Activated CD8-positive, alpha-beta memory T cell treated with anti-CD3 and anti-CD28 coated beads for 1 hour (primary cell): ENCODE results near the gene ID3.

Experiments
- DNase-seq, 2 donors: peaks; one replicate each; pipeline ENCODE4 v3.0.0-alpha.2; 2020; ENCODE audit warnings: low read depth in 1 of 2; ENCODE audit errors: extremely low read depth in 1 of 2

The ID3 gene, protein sequence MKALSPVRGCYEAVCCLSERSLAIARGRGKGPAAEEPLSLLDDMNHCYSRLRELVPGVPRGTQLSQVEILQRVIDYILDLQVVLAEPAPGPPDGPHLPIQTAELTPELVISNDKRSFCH

DNA sequence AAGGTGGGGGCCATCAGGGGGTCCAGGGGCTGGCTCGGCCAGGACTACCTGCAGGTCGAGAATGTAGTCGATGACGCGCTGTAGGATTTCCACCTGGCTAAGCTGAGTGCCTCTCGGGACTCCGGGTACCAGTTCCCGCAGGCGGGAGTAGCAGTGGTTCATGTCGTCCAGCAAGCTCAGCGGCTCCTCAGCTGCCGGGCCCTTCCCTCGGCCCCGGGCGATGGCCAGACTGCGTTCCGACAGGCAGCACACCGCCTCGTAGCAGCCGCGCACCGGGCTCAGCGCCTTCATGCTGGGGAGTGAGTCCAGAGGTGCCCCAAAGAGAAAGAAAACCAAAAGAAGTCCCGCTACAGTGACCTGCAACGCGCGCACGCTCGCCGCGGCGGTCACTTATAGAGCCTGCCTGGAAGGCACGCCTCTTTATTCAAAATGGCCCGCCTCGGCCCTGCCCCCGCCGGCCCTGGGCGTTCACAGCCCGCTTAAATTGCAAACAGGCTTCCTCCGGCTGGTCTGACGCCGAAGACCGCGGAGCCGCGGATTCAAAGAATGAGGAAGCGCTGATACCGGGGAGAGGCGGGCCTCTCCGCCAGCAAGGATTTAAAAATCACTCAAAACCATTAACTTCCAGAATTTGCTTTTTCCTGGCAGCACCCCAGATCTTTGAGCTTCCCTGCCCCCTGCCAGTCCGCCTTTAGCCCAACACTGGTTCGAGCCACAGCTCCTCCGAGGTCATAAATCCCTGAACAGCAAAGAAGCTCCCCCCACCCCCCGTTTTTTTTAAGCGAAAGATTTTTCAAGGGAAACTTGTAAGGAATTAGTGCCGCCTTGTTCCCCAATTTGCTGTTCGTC lies at the start of gene ID3:
Gene ID3 (minus strand): TSS at position 366 of the 849 bp plus-strand sequence. CDS start 75 bp downstream, at position 291.
- peak; percentile 77 to 85 for DNase-seq

DNA sequence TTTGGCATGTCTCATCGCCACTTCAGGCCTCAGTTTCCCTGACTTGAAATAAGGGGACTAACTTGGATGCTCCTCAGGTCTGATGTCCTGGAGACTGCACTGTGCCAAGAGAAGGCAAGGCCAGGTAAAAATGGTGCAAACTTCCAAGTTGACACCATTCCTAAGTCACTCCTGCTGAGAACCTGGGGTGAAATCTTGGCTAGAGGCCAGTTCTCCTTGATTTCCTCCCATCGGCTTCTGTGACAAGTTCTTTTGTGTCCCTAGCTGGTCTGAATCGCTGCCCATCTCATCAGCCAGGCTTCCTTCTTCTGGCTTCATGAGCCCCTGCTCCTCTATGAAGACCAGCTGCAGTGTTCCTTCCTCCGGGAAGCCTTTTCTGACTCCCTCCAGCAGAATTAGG lies 48.6 kb upstream of the ID3 start:
- no peak for DNase-seq

DNA sequence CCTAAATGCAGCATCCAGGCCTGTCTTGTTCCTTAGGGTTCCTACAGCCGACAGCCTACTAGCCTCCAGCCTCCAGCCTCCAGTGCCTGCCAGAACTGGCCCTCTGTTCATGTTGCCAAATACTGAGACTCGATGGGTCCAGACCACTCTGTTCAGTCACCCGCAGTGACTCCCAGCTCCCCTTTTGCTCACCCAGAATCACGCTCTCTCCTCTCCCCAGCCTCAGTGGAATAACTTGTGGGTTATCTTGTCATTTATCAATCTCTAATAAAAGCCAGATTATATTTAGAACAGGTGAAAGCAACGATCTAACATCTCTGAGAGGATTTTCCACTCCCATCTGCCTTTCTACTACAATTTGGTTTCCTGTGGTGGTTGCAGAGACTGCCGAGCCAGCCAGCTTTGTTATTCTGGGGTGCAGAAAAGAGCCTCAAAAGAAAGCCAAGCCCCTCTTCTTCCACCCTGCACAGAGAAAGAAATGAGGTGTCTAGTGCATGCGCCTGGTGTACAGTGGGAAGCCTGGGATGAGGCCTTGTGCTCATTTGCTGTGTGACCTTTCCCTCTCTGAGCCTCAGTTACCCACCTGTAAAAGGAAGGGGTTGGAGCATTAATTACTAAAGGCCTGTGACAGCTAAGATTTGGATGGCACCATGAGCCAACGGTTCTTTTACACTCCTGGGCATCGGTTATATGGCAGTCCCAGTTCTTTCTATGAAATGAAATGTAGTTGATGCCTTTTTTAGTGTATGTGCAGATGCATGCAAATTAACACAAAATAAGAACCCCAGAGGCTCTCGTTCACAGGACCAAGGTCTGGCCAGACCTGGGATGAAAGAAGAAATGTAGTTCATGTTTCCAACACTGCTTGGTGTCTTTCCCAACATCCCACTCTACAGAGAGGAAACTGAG lies 42.9 kb upstream of the ID3 start:
- DNase-seq: no peak

DNA sequence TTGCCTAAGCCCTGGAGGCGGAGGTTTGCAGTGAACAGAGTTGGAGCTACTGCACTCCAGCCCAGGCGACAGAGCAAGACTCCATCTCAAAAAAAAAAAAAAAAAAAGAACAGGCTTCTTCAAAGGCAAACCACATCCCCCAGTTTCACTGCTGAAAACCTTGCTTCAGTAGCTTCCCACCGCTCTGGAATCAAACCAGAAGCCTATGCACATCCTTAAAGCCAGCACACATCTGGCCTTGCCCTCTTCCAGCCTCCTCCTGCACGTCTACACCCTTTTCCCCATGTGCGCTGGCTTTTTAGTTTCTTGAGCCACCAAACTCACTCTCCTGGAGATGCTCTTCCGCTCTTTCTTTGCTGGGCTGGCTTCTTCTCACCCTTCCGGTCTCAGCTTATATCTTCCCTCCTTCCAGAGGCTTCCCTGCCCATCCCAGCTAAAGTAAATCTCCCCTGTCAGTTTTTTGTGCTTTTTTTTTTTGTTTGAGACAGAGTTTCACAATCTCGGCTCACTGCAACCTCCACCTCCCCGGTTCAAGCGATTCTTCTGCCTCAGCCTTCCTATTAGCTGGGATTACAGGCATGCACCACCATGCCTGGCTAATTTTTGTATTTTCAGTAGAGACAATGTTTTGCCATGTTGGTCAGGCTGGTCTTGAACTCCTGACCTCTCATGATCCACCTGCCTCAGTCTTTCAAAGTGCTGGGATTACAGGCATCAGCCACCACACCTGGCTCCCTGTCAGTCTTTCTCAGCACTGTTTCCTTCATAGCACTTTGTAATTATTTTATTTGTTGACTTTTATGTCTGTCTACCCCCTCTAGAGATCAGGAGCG lies 42.0 kb upstream of the ID3 start:
- no peak for DNase-seq

DNA sequence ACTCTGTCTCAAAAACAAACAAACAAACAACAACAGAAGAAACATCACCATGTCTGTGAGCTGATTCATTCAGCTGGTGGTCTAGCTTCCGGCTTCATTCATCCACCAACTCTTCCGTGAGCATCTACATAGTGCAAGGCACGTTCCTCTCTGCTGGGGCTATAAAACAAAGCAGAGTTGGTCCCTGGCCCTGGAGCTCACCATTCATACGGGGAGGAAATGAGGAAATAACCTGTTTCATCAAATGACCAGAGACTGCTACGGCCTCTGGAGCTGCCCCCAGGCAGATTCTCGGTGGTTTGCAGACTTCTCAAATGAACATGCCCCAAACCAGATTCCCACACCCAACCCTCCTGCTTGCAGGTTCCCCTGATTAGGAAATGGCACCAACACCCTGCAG lies 41.0 kb upstream of the ID3 start:
- no peak for DNase-seq

DNA sequence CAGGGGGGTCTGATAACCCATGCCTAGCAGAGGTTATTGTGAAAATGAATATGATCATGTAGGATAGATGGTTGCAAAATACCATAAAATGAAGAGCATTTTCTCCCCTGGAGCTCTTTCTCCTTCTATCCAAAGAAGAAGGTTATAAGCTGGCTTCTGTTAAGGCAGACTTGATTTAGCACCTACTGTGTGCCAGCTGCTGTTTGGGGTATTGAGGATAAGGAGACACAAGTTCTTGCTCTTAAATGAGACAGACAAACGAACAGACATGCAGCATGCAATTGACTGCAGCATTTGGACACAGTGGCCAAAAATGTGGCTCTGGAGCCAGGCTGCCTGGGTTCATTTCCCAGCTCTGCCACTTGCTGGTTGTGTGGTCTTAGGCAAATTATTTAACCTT lies 39.8 kb upstream of the ID3 start:
- no peak for DNase-seq

DNA sequence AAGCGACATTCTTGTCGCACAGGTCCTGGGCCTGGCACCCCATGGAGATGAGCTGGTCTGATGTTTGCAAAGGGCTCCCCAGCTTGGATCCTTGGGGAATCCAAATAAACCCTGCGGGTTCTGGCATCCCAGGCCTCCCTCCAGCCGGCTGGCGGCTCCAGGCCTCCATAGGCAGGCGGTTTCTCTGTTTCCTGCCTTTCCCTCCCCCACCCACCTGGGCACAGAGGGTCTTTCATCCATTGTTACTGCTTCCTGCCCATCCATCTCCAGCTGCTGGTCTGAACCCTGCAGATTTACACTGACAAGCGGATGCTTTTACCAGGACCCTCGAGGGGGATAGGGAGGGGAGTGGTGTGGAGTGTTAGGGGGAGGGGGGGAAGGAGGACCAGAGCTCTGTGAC lies 39.1 kb upstream of the ID3 start:
- no peak for DNase-seq

DNA sequence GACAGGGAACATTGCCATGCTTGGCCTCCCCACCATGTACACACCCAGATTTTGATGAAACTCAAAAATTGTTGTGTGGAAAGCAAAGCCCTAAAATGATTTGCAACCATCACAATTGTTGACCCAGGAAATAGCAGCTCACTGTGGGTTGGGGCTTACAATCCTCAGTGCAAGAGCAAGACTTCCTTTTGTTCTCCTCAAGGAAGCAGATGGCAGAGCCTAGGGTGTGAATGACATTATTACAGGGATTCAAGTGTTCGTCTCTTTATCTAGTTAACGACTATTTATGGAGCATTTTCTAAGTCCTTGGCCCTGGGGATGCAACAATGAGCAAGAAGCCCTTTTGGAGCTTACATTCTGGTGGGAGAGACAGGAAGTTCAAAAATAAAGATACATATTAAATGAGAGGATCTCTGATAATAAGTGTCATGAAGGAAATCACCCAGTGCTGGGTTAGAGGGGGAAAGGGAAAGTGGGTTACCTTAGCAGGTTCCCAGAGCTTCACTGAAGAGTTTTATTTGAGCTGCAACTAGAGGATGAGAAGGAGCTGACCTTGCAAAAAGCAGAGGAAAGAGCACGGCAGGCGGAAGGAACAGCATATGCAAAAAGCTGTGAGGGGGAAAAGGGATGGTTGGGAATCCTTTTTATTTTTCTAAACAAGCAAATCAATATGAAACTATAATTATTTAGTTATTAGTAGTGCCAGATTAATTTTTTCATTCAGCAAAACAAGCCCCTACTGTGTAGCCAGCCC lies 38.5 kb upstream of the ID3 start:
- no peak for DNase-seq

DNA sequence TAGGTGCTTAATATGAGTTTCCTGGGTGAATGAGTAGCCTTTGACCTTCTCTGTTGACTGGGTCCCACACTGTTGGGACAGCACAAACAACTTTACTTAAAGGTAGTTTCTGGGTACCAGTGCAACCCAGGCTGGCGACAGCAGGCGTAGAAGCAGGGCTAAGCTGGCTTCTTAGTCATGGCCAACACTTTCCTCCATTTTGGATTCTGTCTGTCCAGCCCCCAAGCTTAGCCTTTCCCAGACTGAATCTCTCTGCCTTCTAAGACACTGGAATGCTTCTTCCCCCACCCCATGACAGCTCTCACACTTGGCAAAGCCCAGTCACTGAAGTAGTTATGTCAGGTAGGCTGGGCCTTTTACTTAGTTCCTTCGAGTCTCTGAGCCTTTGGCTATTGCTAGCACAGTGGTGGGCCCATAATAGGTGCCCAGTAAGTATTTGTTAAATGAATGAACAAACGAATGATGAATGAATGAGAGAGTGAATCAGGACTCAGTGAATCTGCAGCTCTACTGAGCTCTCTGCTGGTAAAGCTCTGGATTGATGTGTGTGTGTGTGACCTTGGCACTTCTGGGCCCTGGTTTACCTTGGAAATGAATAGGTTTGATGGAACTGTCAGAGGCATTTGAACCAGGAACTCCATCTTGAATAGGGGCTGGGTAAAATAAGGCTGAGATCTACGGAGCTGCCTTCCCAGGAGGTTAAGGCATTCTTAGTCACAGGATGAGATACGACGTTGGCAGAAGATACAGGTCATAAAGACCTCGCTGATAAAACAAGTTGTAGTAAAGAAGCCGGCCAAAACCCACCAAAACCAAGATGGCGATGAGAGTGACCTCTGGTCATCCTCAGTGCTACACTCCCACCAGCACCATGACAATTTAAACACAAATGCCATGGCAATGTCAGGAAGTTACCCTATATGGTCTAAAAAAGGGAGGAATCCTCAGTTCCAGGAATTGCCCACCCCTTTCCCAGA lies 37.4 kb upstream of the ID3 start:
- no peak for DNase-seq

DNA sequence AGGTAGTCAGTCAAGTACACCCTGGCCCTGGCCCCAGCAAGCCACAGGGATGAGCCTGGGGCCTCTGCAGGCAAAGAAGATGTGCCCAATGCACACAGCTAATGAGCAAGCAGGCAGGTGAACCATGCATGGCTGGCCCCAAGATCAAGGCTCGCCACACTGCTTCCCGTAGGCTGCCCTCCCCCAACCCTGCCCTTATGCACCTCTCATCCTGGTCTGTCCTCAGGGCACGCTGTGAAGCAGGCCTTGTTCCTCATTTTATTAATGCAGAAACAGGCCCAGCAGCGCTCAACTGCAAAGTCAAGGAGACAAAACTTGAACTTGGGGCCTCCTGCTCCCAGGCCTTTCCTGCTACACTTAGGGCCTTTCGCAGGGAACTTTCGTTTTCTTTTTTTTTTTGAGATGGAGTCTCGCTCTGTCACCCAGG lies 35.6 kb upstream of the ID3 start:
- no peak for DNase-seq

DNA sequence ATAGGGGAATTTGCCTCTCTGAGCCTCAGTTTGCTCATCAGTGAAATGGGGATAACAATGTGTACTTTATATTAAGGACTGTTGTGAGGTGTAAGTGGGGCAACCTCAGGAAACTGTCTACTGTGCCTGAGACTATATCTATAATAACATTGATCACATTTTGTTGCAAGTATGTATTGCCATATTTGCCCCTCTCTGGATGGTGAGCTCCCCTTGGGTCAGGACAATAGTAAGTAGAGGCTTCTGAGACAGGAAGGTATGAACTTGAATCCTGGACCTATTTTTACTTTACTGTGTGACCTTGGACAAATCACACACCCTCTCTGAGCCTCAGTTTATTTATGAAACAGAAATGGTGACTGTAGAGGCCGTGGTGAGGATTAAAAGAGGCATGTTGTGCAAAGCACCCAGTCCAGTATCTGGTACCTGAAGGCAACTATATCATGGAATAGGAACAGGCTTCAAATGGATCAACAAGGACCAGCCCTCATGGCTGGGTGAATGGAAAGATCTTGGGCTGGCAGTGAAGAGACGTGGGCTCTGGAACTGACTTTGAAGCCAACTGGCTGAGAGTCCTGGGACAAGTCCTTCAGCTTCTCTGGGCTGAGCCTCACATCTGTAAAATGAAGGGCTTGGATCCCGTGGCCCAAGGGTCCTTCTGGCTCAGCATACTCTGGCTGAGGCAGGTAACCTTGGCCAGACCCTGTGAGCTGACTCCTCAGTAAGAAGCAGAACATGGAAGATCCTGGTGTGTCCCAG lies 35.0 kb upstream of the ID3 start:
- DNase-seq: no peak

DNA sequence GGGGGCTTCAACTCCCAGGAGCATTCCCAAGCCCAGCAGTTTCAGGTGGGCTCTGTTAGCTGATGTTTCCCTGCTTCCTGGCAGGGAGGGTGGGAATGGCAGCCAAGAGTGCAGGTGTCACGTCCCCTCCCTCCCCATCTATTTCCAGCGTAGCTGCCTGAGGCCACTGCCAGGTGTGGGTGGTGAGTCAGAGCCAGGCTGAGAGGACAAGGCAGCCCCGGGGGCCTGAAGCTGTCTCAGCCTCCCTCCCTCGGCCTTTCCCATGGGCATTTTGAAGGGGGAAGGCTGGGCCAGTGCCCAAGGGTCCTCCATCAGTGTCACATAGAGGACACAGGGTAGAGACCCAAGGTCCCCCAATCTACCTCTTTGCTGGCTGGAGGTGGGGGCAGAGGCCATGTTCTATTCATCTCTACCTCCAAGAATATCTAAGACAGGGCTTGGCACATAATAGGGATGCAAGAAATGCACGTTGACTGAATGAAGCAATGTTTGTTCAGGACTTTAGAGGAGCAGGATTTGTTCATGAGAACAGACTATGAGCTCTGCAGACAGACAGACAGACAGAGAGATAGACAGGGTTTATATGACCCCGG lies 34.4 kb upstream of the ID3 start:
- no peak for DNase-seq

DNA sequence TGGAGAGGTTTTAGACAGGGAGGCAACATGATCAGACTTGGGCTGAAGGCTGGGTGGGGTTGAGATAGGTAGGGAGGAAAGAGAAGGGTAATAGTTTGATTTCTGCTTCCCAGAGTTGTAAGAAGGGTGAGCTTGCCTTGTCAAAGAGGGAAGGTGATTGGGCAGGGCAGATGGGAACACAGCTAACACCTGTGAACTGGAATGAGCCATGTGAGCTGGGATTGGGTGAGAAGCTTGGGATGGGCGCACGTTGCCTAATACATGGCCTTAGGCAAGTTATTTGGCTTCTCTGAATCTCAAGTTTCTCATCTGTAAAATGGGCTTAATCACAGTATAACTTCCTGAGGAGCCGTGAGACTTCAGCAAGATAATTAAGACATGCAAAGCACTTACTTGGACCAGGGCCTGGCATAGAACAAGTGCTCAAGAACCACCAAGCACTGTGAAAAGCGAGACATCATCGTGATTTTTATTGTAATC lies 33.8 kb upstream of the ID3 start:
- no peak for DNase-seq

DNA sequence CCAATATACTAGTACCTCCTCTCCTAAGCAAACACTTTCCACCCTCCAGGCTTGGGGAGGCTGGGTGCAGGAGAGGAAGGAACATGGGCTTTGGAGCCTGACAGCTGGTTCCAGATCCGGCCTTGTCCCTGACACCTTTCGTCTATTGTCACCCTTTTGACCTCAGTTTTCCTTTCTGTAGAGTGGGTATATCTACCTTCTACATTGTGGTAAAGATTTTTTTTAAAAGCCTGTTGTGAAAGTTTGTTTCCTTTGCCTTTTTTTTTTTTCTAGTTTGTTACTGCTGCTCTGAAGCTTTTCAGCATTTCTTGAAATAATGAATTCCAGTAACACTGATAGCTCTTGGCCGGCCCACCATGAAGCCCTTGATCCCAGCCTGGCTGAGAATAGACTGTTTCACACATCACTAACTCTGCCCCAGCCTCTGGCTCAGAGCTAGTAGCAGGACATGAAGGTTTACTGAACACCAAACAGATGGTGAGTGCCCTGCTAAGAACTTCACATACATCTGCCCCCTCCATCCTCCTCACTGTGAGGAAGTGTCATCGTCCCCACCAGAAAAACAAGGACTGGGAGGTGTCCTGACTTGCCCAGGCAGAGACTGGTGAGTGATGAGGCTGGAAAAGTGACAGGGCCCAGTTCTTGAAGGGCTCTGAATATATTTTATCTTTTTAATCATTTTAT lies 33.0 kb upstream of the ID3 start:
- no peak for DNase-seq

DNA sequence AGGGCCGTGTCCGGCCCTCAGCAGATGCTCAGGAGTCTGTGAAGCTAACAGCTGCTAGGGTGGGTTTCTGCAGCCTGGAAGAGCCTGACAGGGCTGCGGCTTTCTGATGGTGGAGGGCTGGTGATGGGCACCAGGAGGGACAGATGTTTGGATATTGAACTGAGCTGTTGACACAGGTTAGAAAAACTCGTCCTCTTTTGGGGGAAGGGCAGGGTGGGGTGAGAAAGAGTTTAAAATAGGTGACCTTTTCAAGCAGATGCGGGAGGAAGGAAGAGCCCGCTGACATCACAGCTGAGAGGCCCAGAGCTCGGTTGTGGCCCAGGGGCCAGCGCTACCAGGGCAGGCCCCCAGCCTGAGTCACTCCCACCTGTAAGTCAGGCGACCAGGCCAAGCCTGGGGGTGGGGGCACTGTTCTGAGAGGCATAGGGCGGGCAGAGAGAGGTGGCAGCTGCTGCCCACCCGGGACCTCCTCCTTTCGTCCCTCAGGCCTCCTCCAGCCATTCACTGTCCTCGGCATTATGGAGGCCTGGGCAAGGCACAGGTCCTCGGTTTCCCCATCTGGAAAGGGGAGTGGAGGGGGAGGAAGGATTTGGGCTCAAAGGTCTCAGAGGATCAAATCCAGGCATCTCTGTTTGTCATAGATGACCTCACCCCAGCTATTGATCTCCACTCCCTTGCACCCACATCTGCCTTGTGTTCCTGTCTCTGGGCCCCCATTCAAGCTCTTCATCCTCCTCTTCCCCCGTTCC lies 32.3 kb upstream of the ID3 start:
- no peak for DNase-seq

DNA sequence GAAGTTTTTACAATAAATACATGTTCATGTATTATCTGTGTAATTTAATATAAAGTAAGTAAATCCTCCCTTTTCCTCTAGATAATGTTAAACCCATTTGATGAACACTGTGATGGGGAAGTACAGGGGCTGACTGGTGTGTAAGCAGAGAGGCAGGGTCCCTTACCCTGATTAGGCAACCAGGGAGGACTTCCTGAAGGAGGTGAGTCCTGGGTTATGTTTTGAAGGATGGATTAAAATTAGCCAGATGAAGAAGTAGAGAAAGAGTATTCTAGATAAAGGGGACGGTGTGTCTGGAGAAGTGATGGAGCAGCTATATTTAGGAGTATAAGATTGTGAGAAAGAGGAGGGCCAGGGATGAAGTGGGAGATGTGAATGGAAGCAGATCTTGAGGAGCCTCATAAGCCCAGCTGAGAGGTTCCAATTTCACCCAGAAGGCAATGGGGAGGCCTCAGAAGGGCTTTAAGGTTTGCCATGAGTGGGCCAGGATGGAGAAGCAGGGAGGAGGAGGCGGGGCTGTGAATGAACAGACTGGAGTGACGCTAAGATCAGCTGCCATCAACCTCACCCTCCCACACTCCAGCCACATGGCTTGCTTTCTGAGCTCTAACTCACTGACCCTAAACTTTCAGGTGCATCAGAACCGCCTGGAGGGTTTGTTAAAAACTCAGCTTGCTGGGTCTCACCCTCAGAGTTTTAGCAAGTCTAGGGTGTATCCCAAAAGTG lies 30.9 kb upstream of the ID3 start:
- no peak for DNase-seq
